A549 (cell line): ENCODE results near the gene PANX2. TPM values are rescaled to one million over a fixed set of nuclear protein-coding genes. Genes with fewer than 3 reads are reported as not detected.

ENCODE experiments used
- ATAC-seq, 2 experiments: fragments of 200-7000 bp in 1 of 2; fragments of >200 bp in 1 of 2; cut with Nextera tagmentation in 1 of 2; cut with Tn5 transposase in 1 of 2; 3 replicates each; pipeline versions ENCODE4 v1.8.0 to v1.9.1; 2018 to 2020; ENCODE audit warnings: mild to moderate bottlenecking in 1 of 2, moderate library complexity in 1 of 2
- CTCF ChIA-PET: fragments of 300-600 bp; sonication (Branson Sonifier 250); formaldehyde crosslinking; extraction: SDS; loops from one replicate; lab custom pipeline; 2021; ENCODE audit warnings: antibody characterized with exemption, inconsistent platforms; lab: Yijun Ruan, JAX
- POLR2A ChIA-PET: fragments of 350-600 bp; formaldehyde crosslinking; extraction: SDS; loops from one replicate; lab custom pipeline; 2021; ENCODE audit warnings: antibody characterized with exemption, inconsistent platforms; lab: Yijun Ruan, JAX
- DNase-seq, 2 experiments: peaks; one replicate each; pipeline versions ENCODE4 v3.0.0 to v3.0.0-alpha.2; 2011 to 2016; ENCODE audit warnings: low read depth in 1 of 2, low spot score in 1 of 2
- FAIRE-seq: peaks from 2 replicates; lab custom pipeline; 2011; peaks lifted over from hg19 to GRCh38; lab: Jason Lieb, UNC
- H3K27ac ChIP-seq, 2 experiments: fragments of >200 bp; sonication (Bioruptor Twin); formaldehyde crosslinking; 3 replicates each; pipeline ENCODE4 v1.5.1; 2016 to 2017
- H3K4me1 ChIP-seq: fragments of >200 bp; sonication (Bioruptor Twin); formaldehyde crosslinking; 3 replicates; pipeline ENCODE4 v1.6.1; 2016
- H3K4me2 ChIP-seq: fragments of >200 bp; sonication (Bioruptor Twin); formaldehyde crosslinking; 3 replicates; pipeline ENCODE4 v1.6.1; 2016
- H3K4me3 ChIP-seq: fragments of >200 bp; sonication (Bioruptor Twin); formaldehyde crosslinking; 3 replicates; pipeline ENCODE4 v1.5.1; 2016
- H3K9me3 ChIP-seq: fragments of >200 bp; sonication (Bioruptor Twin); formaldehyde crosslinking; 3 replicates; pipeline ENCODE4 v1.6.1; 2016
- CBX2 ChIP-seq: fragments of 200-600 bp; sonication (generic); IDR thresholded peaks from 2 replicates; pipeline ENCODE4 v1.6.1; 2016; ENCODE audit warnings: low read depth, mild to moderate bottlenecking, borderline replicate concordance
- FOSB ChIP-seq: fragments of 250-450 bp; sonication (Bioruptor Pico); IDR thresholded peaks from 2 replicates; pipeline ENCODE4 v1.5.0; 2020; ENCODE audit warnings: mild to moderate bottlenecking, moderate library complexity
- HOXA7 ChIP-seq: fragments of 250-450 bp; sonication (Bioruptor Pico); IDR thresholded peaks from 2 replicates; pipeline ENCODE4 v1.5.0; 2020; ENCODE audit warnings: mild to moderate bottlenecking, moderate library complexity
- HOXB5 ChIP-seq: fragments of 250-450 bp; sonication (Bioruptor Pico); IDR thresholded peaks from 2 replicates; pipeline ENCODE4 v1.5.0; 2020; ENCODE audit warnings: mild to moderate bottlenecking, moderate library complexity
- RCOR1 ChIP-seq: fragments of 150-350 bp; IDR thresholded peaks from 2 replicates; pipeline ENCODE4 v1.6.1; 2014; ENCODE audit warnings: antibody characterized with exemption, low read length, low read depth
- RNF2 ChIP-seq: fragments of 200-600 bp; sonication (generic); IDR thresholded peaks from 2 replicates; pipeline ENCODE4 v1.6.1; 2016; ENCODE audit warnings: low read depth, mild to moderate bottlenecking, antibody characterized with exemption, moderate library complexity, borderline replicate concordance
- SMC3 ChIP-seq: fragments of >200 bp; sonication (Bioruptor Twin); formaldehyde crosslinking; IDR thresholded peaks from 3 replicates; pipeline ENCODE4 v1.6.1; 2018; ENCODE audit warnings: inconsistent platforms
- ZNF302 ChIP-seq: fragments of 250-450 bp; sonication (Bioruptor Pico); IDR thresholded peaks from 2 replicates; pipeline ENCODE4 v1.9.0; 2021; ENCODE audit warnings: inconsistent platforms, mild to moderate bottlenecking, moderate library complexity
- WGBS: methylation state at CpG from one replicate; pipeline ENCODE4 v1.1.6; 2017; ENCODE audit errors: missing lambda C conversion rate; 5-methylcytosine and 5-hydroxymethylcytosine counted together
- polyA plus RNA-seq, 4 experiments: library from polyadenylated mRNA; depleted of rRNA in 3 of 4; stranded (reverse); fragments of >200 nt; fragmentation: RNase III in 1 of 4; extraction: RNeasy Plus Mini Kit Qiagen cat#74134 plus additional on column Dnase treatment in 1 of 4; gene quantifications; 2 replicates in 3 of 4; 3 replicates in 1 of 4; pipeline ENCODE4 v1.2.3, GENCODE V29; 2011 to 2017

The PANX2 gene
- polyA plus RNA-seq, 2 of the 4 experiments (the other 2 are of a cell fraction) = 1.6 to 4.4 TPM

DNA sequence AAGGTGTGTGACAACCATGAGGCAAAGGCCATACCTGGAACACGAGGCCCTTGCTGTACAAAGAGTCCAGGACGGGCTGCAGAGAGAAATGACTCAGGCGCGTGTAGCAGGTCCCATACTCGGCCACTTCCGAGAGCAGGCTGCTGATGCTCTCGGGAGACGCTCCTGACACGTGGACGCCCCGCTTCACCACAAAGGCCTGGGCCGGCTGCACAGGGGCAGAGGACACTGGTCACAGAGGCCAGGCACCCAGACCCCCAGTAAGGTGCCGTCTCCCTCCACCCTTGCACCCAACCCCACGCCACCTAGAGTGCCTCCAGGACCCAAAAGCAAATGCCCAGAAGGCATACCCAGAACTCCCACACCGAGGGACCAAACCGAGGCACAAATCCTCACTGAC, 58.8 kb downstream of the PANX2 start:
- CTCF ChIA-PET = interaction anchor here (2.7 to 3.9 kb wide), 2 partner anchors 8 to 12 kb away, joined by 10 to 19 read pairs; no protein-coding TSS in a partner anchor
- POLR2A ChIA-PET = interaction anchor here (0.6 kb wide), 1 partner anchor 140 kb away, joined by 3 read pairs; no protein-coding TSS in a partner anchor
- no peak for FAIRE-seq

More for the DNA sequence above, 58.8 kb downstream of the PANX2 start:
- no peaks in the 10 kb centered on the region for H3K9me3 ChIP-seq
- no peak overlapping the region for H3K4me3 ChIP-seq
- no peak for TF ChIP-seq FOSB (CRISPR knock-in tag)
- TF ChIP-seq CBX2 = no peak
- no peak for TF ChIP-seq SMC3
- no peak for TF ChIP-seq HOXB5 (CRISPR knock-in tag)
- TF ChIP-seq ZNF302 (CRISPR knock-in tag) = no peak
- no peak for TF ChIP-seq RCOR1
- no peak for TF ChIP-seq HOXA7
- no peak for TF ChIP-seq RNF2
- WGBS = 88% methylated on average over 9 of the region's 16 CpGs
- ATAC-seq (no peak), DNase-seq (no peak)
- no peak overlapping the region for H3K4me2 ChIP-seq
- no peak overlapping the region for H3K27ac ChIP-seq
- H3K4me1 ChIP-seq = no peaks in the 10 kb centered on the region

Other genes starting within 250 kb of the PANX2 start
- gene PIM3, start 210.0 kb upstream of the PANX2 start, polyA plus RNA-seq (2011; rRNA removed) = 3.8 and 4.4 TPM in 2 replicates
- gene PIM3, start 210.0 kb upstream of the PANX2 start, polyA plus RNA-seq (2017; fragmentation: RNase III; extraction: RNeasy Plus Mini Kit Qiagen cat#74134 plus additional on column Dnase treatment) = 10.3 to 11.3 TPM (median 11.2 TPM) in 3 replicates
- gene IL17REL, start 158.0 kb upstream of the PANX2 start, polyA plus RNA-seq (2011; rRNA removed) = 0.03 TPM in 1 of 2 replicates, not detected in the other
- 0.06 to 0.08 TPM (median 0.07 TPM) in 3 replicates for gene IL17REL, start 158.0 kb upstream of the PANX2 start, polyA plus RNA-seq (2017; fragmentation: RNase III; extraction: RNeasy Plus Mini Kit Qiagen cat#74134 plus additional on column Dnase treatment)
- gene TTLL8, start 112.4 kb upstream of the PANX2 start, polyA plus RNA-seq (2011; rRNA removed) = not detected in 2 replicates
- gene TTLL8, start 112.4 kb upstream of the PANX2 start, polyA plus RNA-seq (2017; fragmentation: RNase III; extraction: RNeasy Plus Mini Kit Qiagen cat#74134 plus additional on column Dnase treatment) = not detected in 3 replicates
- not detected in 2 replicates for gene MLC1, start 85.3 kb upstream of the PANX2 start, polyA plus RNA-seq (2011; rRNA removed)
- not detected in 3 replicates for gene MLC1, start 85.3 kb upstream of the PANX2 start, polyA plus RNA-seq (2017; fragmentation: RNase III; extraction: RNeasy Plus Mini Kit Qiagen cat#74134 plus additional on column Dnase treatment)
- 0.04 TPM in 1 of 2 replicates, not detected in the other for gene MOV10L1, start 80.7 kb upstream of the PANX2 start, polyA plus RNA-seq (2011; rRNA removed)
- 0.04 to 0.30 TPM in 2 of 3 replicates, not detected in the other for gene MOV10L1, start 80.7 kb upstream of the PANX2 start, polyA plus RNA-seq (2017; fragmentation: RNase III; extraction: RNeasy Plus Mini Kit Qiagen cat#74134 plus additional on column Dnase treatment)
- gene TRABD, start 15.2 kb downstream of the PANX2 start, polyA plus RNA-seq (2011; rRNA removed) = 13.4 and 14.8 TPM in 2 replicates
- 28.2 to 30.9 TPM (median 30.4 TPM) in 3 replicates for gene TRABD, start 15.2 kb downstream of the PANX2 start, polyA plus RNA-seq (2017; fragmentation: RNase III; extraction: RNeasy Plus Mini Kit Qiagen cat#74134 plus additional on column Dnase treatment)
- gene SELENOO, start 30.3 kb downstream of the PANX2 start, polyA plus RNA-seq (2011; rRNA removed) = 7.8 and 8.1 TPM in 2 replicates
- gene SELENOO, start 30.3 kb downstream of the PANX2 start, polyA plus RNA-seq (2017; fragmentation: RNase III; extraction: RNeasy Plus Mini Kit Qiagen cat#74134 plus additional on column Dnase treatment) = 11.3 to 14.7 TPM (median 13.7 TPM) in 3 replicates
- 6.5 and 7.2 TPM in 2 replicates for gene TUBGCP6, start 74.3 kb downstream of the PANX2 start, polyA plus RNA-seq (2011; rRNA removed)
- gene TUBGCP6, start 74.3 kb downstream of the PANX2 start, polyA plus RNA-seq (2017; fragmentation: RNase III; extraction: RNeasy Plus Mini Kit Qiagen cat#74134 plus additional on column Dnase treatment) = 13.3 to 14.3 TPM (median 14.2 TPM) in 3 replicates
- 2.4 and 2.5 TPM in 2 replicates for gene HDAC10, start 80.5 kb downstream of the PANX2 start, polyA plus RNA-seq (2011; rRNA removed)
- 10.1 to 14.0 TPM (median 12.0 TPM) in 3 replicates for gene HDAC10, start 80.5 kb downstream of the PANX2 start, polyA plus RNA-seq (2017; fragmentation: RNase III; extraction: RNeasy Plus Mini Kit Qiagen cat#74134 plus additional on column Dnase treatment)
- 12.5 and 13.5 TPM in 2 replicates for gene MAPK12, start 91.0 kb downstream of the PANX2 start, polyA plus RNA-seq (2011; rRNA removed)
- gene MAPK12, start 91.0 kb downstream of the PANX2 start, polyA plus RNA-seq (2017; fragmentation: RNase III; extraction: RNeasy Plus Mini Kit Qiagen cat#74134 plus additional on column Dnase treatment) = 24.1 to 26.0 TPM (median 25.8 TPM) in 3 replicates
- 1.6 and 3.0 TPM in 2 replicates for gene MAPK11, start 99.6 kb downstream of the PANX2 start, polyA plus RNA-seq (2011; rRNA removed)
- 5.5 to 7.4 TPM (median 5.7 TPM) in 3 replicates for gene MAPK11, start 99.6 kb downstream of the PANX2 start, polyA plus RNA-seq (2017; fragmentation: RNase III; extraction: RNeasy Plus Mini Kit Qiagen cat#74134 plus additional on column Dnase treatment)
- 24.6 and 32.4 TPM in 2 replicates for gene PLXNB2, start 136.9 kb downstream of the PANX2 start, polyA plus RNA-seq (2011; rRNA removed)
- 64.4 to 67.2 TPM (median 65.0 TPM) in 3 replicates for gene PLXNB2, start 136.9 kb downstream of the PANX2 start, polyA plus RNA-seq (2017; fragmentation: RNase III; extraction: RNeasy Plus Mini Kit Qiagen cat#74134 plus additional on column Dnase treatment)
- gene DENND6B, start 156.3 kb downstream of the PANX2 start, polyA plus RNA-seq (2011; rRNA removed) = 1.6 and 1.7 TPM in 2 replicates
- 1.7 to 2.3 TPM (median 1.9 TPM) in 3 replicates for gene DENND6B, start 156.3 kb downstream of the PANX2 start, polyA plus RNA-seq (2017; fragmentation: RNase III; extraction: RNeasy Plus Mini Kit Qiagen cat#74134 plus additional on column Dnase treatment)
- 9.5 and 9.6 TPM in 2 replicates for gene PPP6R2, start 172.6 kb downstream of the PANX2 start, polyA plus RNA-seq (2011; rRNA removed)
- 13.2 to 15.1 TPM (median 14.7 TPM) in 3 replicates for gene PPP6R2, start 172.6 kb downstream of the PANX2 start, polyA plus RNA-seq (2017; fragmentation: RNase III; extraction: RNeasy Plus Mini Kit Qiagen cat#74134 plus additional on column Dnase treatment)